Measurements from ENCODE around the gene PKN2.
"Not testable (repeated sequence)": the region's sequence is repeated elsewhere in the genome, so short reads cannot be mapped to it uniquely, and the experiment has no call there.

Gene PKN2

DNA sequence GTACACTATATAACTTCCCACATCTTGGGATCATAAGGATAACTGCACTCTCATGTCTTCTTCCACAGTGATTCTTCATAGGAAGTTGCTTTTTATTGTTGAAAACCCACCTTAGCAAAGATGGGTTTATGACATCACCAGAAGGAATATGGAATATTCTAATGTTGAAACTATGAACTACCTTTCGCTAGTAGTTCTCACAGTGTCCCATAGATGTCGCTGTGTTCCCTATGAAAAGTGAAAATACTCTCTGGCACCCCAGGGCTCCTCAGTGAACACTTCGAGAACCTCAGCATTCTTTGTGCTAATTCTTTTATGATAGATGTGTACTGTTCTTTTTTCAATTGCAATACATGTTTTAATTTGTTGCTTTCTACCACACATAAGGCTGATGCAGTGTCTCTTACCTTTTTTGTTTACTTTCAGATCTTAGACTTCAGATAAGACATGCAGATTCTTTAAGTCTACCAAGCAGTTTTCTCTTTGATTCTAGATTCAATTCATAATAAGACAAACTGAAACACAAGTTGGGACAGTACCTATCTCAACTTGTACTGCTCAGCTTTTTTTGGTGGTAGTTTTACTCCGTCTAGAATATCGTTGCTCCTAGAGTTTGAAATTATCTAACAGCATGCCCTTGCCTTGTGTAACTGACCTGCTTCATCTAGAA is 116.4 kb downstream of the PKN2 start:
- DNase-seq: no peak

DNA sequence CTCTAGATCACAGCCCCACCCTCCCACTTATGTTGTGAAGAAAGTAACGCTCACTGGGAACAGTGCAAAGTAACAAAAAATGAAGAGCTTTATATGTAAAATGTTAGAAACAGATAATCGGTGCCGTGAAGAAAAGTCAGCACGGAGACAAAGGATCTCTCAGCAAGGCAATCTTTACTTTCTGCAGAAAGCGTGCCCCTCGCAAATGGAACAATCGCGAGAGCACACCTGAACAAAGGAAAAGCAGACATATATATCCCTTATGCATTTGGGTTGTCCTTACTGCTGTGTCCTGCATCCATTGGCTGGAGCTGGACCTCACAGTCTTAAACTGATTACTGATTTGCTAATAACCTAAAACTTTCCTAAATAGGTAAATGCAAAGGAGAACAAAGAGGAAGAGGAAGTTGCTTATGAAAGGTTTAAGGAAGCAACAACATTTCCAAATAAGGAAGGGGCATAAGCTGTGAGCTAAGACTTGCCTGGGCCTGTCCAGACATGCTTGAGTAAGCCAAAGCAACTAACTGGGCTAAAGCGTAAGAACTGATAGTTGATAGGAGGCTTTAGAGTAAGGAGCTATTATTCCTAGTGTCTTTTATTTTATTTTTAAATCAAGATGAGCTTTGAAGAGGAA is 117.6 kb downstream of the PKN2 start:
- no peak for DNase-seq

DNA sequence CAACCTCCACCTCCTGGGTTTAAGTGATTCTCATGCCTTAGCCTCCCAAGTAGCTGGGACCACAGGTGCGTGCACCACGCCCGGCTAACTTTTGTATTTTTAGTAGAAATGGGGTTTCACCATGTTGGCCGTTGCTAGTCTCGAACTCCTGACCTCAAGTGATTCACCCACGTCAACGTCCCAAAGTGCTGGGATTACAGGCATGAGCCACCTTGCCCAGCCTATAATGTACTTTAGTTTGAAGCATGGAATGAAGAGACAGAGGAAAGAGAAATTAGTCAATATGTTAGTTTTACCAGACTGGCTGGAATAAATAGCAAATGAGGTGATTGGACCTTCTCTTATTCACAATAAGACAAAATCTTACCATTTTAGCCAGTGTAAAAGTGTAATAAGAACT is 118.3 kb downstream of the PKN2 start:
- no peak for DNase-seq

DNA sequence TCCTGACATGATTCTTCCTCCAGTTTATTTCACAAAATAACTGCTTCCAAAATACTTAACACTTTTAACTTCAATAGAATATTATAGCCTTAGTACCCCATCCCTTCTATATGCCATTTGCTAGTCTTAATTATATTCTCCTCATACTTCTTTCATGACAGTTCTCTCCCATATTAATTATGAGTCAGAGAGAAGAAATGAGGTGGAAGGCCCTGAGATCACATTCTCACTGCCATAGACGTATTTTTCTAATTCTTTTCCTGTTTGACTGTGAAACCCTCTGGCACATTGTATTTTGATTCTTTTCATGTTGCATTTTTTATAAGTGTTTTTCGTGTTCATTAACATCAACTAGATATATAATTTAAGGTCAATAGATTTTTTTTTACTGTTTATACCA is 118.9 kb downstream of the PKN2 start:
- DNase-seq: no peak

DNA sequence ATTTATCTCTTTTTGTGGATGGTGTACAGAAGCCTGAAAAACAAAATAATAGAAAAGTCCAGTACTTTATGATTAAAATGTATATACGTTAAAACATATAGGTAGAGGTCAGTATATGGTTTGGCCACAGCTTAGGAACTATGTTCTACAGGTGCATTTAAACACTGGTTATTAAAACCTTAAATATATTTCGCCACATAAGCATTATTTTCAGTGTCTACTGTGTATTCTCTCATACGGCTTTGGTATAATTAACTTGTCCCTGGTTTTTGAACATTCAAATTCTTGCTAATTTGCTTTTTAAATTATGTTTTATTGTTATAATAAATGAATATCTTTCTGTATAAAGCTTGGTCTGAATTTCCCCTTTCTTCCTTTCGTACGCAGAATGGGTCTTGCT is 119.4 kb downstream of the PKN2 start:
- no peak for DNase-seq

DNA sequence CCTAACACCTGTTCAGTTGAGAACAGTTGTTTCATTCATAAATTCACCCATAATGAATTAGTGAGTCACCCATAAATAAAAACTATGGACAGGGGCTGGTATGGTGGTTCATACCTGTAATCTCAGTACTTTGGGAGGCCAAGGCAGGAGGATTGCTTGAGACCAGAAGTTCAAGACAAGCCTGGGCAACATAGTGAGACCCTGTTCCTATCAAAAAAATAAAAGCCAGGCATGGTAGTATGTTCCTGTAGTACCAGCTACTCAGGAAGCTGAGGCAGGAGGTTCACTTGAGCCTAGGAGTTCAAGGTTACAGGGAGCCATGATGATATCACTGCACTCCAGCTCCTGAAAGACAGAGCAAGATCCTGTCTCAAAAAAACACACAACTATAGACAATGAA is 128.3 kb downstream of the PKN2 start:
- no peak for DNase-seq

DNA sequence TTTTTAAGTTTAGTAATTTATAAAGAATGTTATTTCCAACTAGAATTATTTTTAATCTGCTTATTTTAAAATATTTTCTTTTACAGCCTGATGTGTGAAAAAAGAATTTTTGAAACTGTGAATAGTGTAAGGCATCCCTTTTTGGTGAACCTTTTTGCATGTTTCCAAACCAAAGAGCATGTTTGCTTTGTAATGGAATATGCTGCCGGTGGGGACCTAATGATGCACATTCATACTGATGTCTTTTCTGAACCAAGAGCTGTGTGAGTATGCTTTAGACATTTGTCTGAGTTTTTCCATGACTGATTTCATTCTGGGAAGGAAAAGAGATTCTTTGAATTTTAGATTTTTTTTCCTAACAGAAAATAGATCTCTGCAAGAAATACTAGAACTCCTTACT is 129.4 kb downstream of the PKN2 start:
- DNase-seq: no peak

DNA sequence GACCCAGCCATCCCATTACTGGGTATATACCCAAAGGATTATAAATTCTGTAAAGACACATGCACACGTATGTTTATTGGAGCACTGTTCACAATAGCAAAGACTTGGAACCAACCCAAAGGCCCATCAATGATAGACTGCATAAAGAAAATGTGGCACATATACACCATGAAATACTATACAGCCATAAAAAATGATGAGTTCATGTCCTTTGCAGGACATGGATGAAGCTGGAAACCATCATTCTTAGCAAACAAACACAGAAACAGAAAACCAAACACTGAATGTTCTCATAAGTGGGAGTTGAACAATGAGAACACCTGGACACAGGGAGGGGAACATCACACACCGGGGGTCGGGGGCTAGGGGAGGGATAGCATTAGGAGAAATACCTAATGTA is 135.6 kb downstream of the PKN2 start:
- DNase-seq: not testable (repeated sequence)

DNA sequence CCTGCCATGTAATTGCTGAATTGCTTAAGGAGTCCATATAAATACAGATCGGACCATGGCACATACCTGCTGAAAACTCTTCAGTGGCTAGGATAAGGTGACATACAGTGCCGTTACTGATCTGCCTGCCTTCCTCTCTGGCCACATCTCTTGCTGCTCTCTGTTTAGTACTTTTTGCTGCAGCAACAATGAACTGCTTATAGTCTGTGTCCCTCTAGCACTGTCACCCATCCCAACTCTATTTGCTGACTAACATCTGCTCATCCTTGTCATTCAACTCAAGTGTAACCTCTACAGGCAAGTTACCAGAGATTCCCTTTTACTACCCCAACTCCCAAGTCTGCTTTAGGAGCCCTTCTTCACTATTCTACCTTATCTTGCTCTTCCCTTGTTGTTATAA is 141.6 kb downstream of the PKN2 start:
- DNase-seq: no peak

DNA sequence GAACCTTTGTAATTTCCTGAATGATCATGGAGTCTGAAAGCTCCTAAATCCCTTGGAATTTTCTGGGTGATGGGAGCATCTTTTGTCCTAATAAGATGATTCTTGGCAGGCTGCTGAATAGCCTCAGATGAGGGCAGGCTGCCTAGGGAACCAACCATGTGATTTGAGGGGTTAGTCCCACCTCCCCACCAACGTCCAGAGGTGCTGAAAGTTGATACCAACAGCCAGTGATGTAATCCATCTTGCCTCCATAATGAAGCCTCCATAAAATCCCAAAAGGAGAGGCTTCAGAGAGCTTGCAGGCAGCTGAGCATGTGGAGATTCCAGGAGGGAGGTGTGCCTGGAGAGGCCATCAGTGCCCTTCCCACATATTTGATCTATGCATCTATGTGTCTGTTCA is 163.6 kb downstream of the PKN2 start:
- no peak for DNase-seq

DNA sequence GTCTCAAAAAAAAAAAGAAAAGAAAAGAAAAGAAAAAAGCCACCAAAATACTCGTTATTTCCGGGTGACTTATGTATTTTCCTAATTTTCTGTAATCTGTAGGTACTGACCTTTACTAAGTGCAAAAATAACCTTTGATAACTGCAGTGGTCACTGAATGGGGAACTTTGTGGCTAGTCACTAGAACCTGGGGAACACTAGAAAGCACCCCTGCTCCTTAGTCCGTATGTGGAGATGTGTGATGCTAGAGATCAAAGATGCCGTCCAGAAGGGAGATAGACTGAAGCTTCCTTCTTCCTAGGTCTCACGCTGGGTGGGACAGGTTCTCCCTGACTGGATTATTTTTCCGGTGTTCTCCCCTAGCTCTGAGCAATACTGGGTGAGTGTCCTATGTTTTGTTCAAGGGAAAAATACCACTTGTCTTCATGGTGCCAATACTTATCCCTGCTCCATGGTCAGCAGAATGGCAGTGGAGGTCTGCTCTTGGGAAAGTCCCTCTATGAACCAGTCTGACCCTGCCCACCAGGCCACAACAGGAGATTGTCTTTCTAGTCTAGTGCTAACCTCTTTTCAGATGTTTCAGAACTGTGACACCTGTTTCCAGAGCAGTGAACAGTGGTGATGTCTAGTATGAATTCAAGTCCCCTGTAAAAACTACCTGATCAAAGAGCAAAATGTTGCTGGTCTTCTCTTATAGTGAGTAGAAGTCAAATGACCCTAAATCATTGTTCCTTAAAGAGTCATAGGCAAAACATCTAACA is 167.4 kb downstream of the PKN2 start:
- no peak for DNase-seq

DNA sequence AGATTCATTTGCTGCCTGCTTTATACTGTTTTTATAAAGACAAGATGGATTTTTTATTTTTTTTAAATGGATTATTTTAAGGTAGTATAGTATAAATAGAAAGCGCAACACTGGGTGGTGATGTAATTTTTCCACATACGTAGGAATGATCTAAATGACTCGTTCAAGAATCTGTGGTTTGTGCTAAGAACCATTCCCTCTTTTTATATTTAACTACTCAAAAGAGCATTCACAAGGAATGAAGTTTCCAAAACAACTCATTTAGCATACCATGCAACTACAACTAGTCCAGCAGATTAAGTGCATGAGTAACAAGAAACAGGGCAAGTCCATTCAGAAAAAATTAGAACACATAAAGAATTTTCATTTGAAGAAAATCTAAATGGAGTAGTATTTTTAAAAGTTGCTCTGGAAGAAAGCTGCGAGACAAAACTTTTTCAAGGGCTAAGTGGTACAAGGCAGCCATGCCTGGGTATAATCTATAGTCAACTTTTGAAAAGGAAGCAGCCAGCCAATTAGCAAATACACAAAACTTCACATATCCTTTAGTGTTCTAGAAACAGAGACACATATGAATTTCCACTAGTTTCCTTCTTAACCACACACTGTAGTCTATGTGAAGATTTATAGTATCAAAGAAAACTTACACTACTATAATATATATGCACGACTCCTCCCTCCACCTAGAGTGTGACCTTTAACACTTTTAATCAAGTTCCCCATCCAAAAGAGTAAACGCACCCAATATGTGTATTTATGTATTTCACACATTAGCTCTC is 183.9 kb downstream of the PKN2 start:
- no peak for DNase-seq

DNA sequence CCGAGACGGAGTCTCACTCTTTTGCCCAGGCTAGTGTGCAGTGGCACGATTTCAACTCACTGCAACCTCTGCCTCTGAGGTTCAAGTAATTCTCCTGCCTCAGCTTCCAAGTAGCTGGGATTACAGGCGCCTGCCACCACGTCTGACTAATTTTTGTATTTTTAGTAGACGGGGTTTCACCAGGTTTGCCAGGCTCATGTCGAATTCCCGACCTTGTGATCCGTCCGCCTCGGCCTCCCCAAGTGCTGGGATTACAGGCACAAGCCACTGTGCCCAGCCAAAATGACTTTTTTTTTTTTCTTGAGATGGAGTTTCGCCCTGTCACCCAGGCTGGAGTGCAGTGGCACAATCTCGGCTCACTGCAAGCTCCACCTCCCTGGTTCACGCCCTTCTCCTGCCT is 185.6 kb downstream of the PKN2 start:
- DNase-seq: not testable (repeated sequence)

DNA sequence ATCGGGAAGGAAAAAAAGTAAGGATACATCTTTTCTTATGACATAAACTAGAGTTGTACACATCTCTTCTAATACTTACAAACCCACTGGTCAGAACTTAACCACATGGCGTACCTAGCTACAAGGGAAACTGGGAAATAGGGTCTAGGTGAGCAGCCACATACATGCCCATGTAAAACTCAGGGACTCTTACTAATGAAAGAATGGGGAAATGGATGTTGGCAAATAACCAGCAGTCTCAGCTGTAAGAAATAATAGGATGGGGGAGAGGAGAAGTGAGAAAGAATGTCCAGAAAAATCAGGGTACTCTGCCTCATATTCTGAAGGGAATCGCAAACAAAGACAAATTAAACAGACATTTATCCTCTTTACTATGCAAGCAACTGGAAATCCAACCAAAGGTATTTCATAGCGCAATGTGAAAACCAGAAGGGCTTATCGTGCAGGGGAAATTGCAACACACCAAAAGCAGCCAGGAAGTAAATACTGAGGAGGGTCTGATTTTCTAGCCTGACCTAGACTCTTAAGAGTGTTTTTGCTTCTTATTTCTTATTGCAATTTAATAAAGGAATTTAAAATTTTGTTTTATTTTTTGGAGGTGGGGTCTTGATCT is 189.8 kb downstream of the PKN2 start:
- DNase-seq: no peak

DNA sequence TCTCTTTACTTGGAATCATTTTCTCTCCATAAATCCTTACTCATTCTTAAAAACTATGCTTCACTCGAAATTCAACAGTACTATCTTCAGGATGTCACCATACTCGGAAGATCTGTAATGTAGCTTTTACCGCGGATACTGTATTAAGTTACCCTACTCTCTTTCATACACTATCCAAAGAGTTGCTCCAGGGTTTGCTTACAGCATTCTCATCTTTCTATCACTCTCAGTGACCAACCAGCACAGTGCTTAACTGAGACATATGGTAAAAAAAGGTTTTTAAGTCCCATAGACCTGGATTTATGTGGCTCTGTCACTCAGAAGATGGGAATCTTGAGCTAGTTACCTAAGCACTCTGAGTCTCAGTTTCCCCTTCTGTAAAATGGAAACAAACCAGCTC is 191.5 kb downstream of the PKN2 start:
- DNase-seq: no peak

DNA sequence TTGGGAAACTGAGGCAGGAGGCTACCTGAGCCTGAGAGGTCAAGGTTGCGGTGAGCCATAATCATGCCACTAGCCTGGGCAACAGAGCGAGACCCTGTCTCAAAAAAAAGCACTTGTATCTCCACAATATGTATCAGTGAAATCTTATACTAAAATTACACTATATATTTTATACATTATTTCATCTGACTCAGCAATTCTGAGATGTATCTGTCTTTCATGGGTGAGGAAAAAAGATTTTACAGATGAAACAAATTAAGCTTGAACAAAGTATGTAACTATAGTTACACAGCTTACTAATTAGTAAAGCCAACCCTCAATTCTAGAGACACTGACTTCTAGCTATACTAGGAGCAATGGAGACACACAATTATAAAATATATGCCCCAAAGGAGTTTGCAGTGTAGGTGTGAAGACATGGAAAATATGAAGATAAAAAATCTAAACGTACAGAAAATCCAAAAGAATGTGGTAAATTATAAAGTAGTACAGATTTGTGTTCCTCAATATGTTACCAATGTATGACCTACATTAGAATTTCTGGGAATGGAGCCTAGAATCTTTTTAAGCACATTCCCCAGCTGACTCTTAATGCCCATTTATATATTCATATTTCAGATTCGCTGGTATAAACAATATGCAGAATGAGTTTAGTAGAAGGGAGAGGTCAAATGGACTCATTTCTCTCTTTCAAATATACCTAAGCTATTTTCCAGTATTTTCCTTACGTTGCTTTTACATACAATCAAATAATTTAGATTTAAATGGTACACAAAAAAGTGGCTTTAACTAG is 192.7 kb downstream of the PKN2 start:
- DNase-seq: no peak

DNA sequence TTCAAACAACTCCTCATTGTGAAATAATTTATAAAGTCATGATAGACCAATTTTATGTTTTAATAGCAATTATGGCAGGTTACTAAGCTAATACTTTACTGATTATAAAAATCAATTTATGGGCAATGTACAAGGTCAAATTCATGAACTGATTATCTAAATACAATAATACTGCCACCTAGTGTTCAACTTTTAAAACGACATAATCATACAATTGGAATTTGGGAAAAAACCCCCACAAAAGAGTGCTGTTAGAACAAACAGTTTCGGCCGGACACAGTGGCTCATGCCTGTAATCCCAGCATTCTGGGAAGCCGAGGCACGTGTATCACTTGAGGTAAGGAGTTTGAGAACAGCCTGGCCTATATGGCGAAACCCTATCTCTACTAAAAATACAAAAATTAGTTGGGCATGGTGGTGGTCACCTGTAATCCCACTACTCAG is 193.3 kb downstream of the PKN2 start:
- no peak for DNase-seq

DNA sequence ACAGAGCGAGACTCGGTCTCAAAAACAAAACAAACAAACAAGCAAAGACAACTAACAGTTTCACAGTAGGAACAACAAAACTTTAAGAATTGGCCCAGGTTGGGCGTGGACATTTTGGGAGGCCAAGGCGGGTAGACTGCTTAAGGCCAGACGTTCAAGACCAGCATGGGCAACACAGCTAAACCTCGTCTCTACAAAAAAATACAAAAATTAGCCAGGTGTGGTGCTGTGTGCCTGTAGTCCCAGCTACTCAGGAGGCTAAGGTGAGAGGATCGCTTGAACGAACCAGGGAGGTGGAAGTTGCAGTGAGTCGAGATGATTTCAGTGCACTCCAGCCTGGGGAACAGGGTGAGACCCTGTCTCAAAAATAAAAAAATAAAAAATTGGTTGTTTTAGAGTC is 193.8 kb downstream of the PKN2 start:
- no peak for DNase-seq

DNA sequence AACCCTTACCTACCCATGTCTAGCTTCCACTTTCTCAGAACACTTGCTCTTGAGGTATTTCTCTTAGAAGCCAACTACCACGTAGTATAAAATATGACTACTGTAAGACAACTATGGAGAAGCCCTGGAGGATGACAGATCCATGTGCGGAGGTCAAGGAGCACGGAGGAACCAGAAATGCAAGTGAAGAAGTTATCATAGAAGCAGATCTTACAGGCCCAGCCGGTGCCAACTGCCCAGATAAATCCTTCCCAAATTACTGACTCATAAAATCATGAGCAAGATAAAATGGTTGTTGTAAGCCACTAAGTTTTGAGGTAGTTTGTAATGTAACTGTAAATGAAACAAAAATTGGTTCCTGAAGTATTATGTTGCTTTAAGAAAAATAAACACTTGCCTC is 194.7 kb downstream of the PKN2 start:
- DNase-seq: no peak

DNA sequence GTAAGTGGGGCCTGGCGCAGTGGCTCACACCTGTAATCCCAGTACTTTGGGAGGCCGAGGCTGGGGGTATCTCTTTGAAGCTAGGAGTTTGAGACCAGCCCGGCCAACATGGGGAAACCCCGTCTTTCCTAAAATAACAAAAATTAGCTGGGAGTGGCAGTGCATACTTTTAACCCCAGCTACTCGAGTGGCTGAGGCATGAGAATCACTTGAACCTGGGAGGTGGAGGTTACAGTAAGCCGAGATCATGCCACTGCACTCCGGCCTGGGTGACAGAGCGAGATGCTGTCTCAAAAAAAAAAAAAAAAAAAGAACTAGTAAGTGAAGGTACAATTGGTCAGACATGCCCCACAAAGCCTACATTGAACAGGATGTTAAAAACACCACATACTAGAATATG is 196.6 kb downstream of the PKN2 start:
- DNase-seq: not testable (repeated sequence)

DNA sequence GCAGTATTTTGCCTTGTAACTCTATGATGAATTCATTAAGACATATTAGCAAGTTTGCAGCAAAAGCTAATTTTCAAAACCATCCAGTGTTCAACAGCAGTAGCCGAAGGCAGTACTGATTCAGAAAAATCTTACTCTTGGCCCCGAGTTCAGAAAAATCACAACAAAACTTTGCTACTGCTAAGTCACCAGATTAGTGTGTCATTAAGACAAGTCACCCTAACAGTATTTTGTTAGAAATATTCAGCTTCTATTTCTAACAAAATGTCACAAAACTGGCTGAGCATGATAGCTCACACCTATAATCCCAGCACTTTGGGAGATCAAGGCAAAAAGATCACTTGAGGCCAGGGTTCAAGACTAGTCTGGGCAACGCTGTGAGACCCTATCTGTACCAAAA is 199.1 kb downstream of the PKN2 start:
- DNase-seq: no peak
